GM19043 (cell line): ENCODE measurements around the gene GOLGA8F.
"Not testable (repeated sequence)": the region's sequence is repeated elsewhere in the genome, so short reads cannot be mapped to it uniquely, and the experiment has no call there.

ENCODE experiments used
- ATAC-seq: cut with Tn5 transposase; IDR thresholded peaks from one replicate; pipeline ENCODE4 v1.9.1; 2021; ENCODE audit warnings: low read depth; ENCODE audit not compliant: unreplicated experiment

GOLGA8F gene, protein sequence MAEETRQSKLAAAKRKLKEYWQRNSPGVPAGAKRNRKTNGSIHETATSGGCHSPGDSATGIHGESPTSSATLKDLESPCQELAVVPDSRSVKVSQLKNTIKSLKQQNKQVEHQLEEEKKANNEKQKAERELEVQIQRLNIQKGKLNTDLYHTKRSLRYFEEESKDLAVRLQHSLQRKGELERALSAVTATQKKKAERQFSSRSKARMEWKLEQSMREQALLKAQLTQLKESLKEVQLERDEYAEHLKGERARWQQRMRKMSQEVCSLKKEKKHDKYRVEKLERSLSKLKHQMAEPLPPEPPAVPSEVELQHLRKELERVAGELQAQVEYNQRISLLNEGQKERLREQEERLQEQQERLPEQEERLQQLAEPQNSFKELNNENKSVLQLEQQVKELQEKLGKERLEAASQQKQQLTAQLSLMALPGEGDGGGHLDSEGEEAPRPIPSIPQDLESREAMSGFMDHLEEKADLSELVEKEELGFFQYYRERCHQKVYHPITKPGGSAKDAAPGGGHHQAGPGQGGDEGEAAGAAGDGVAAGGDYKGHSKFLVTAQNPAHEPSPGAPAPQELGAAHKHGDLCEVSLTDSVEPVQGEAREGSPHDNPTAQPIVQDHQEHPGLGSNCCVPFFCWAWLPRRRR

DNA sequence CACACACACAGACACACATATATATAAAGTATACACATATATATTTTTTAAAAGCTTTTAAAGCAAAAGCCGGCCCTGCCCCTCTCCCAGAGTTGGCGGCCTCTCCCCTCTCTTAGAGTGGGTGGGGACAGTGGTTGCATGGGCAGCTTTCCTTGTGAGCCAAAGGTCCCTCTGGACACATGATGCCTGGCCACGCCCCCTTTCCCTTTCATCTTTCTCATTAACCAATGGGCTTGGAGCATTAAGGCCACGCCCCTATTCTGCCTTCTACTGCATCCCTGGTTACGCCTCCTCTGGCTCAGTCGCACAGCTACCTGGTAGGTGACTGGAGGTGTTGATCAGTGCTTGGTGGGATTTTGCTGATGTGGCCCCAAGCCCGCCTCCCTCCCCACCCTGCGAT is at the start of gene GOLGA8F:
GOLGA8F (plus strand) TSS at position 301 of the 400 bp plus-strand sequence; CDS start at position 399, 98 bp downstream.
- ATAC-seq, result not testable (repeated sequence)

DNA sequence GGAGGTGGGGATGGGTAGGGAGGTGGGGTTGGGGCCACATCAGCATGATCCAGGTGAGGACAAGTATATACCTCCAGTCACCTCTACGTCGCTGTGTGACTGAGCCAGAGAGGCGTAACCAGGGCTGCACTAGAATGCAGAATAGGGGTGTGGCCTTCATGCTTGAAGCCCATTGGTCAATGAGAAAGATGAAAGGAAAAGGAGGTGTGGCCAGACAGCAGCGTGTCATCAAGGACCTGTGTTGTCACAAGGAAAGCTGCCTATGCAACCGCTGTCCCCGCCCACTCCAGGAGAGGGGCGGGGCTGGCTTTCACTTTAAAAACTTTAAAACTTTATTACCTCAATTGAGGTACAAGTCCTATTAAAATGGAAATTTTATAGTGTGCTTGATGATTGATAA is 20.5 kb upstream of the GOLGA8F start, which contains the start of gene GOLGA6L24:
GOLGA6L24 (minus strand) TSS at position 101 of the 400 bp plus-strand sequence; CDS start at position 40, 61 bp downstream.
- ATAC-seq, result not testable (repeated sequence)

DNA sequence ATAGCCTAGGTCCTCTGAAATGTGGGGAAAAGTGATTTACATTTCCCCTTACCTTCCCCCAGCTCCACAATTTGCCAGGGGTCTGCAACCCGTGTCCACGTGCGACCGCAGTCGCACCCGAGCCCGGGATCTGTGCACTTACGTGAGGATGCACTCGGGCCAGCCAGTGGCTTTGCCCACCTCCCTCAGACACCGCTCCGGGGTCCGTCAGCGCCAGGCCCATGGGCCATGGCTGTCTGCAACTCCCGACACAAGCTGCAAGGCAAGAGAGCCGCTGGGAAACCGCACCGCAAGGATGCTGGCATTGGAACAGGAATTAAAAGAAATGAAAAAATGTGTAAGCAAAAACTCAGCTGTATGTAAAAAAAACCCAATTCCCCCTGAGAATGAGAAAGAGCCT is 13.0 kb upstream of the GOLGA8F start:
- ATAC-seq, result not testable (repeated sequence)

DNA sequence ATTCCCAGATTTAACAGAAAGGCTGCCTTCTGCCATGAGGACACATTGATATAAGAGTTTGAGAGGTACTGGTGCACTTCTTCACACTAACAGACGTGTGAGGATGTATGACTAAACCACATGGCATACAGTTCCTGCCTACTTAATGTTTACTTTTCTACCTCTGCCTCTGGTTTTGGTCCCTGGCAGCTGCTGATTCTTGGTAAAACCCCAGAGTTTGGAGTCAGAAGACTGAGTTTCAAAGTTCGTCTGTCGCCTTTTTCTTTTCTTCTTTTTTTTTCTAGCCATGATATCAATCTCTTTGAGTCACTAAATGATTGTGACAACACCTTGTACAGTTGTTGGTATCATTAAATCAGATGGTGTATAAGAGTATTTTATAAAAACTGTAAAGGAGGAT is 1.6 kb downstream of the GOLGA8F start:
- ATAC-seq, result not testable (repeated sequence)

DNA sequence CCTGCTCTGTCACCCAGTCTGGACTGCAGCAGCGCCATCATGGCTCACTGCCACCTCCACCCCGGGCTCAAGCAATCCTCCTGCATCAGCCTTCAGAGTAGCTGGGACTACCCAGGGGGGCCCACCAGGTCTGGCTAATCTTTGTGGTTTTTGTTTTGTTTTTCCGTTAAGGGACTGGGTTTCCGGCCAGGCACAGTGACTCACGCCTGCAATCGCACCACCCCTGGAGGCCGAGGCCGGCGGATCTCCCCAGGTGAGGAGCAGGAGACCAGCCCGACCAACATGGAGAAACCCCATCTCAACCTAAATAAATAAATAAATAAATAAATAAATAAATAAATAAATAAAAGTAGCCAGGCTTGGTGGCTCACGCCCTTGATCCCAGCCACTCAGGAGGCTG is 17.6 kb downstream of the GOLGA8F start:
- ATAC-seq, result not testable (repeated sequence)

DNA sequence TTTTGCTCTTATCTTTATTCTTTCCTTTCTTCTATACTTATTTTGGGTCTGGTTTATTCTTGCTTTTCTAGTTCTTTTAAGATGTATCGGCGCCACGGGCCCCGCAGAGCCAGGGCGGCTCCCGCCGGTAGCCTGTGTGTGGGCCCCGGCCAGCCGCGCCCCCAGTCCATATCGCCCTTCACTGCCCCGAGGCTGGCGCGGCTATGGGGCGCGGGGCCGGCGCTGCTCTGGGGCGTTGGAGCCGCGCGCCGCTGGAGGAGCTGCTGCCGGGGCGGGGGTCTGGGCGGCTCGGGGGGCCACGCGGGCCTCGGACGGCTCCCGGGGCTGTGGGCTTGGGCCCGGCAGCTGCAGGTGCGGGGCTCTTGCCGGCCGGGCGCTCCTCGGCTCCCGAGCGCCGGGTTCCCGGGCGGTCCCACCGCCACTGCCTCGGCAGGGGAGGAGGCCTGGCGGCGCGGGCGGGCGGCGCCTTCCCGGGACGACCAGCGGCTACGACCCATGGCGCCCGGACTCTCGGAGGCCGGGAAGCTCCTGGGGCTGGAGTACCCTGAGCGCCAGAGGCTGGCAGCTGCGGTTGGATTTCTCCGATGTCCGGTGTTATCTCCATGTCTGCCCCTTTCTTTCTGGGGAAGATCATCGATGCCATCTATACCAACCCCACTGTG is 24.4 kb downstream of the GOLGA8F start:
- not testable (repeated sequence) for ATAC-seq

DNA sequence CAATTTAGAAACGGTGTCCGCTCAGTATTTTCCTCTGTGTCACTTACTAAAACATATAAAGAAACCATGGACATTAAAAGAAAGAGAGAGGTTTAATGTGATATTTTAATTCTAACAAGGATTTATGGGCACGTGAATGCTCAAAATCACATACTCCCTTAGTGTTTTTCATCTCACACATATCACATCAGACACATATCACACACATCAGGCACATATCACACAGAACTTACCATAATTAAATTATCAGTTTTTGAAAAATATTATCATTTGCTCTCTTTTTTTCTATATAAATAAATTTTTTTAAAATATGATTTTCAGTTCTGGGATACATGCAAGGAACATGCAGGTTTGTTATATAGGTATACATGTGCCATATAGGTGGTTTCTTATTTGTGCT is 42.0 kb downstream of the GOLGA8F start:
- not testable (repeated sequence) for ATAC-seq

DNA sequence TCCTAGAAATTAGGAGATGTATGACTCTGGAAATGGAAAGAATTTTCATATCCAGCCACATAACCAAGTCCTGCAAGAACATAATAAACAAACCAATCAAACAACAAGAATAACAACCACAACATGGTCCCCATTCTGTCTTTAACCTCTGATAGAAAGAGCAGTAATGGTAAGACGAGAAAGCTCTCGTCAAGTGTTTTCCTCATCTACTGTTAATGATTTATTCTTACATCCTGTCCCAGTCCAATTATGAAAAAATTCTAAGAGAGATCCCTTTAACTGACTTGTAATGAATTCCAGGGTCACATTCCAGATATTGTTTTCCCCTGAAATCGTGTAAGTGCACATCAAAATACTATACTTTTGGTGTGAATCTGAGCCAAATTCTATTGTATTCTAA is 57.1 kb downstream of the GOLGA8F start:
- not testable (repeated sequence) for ATAC-seq
